Fibroblast of gingiva (primary cell): ENCODE data around the gene ADAMTS2.
A peak's percentile ranks its signal among the peaks of the same experiment; 100 is the strongest.

ENCODE experiments used
- DNase-seq: peaks from one replicate; pipeline ENCODE4 v3.0.0-alpha.2; 2011; ENCODE audit warnings: low read depth

ADAMTS2 gene

GRCh38 chr5:179254638-179255271 lies 90.5 kb downstream of the ADAMTS2 start:
- DNase-seq = no peak

DNA sequence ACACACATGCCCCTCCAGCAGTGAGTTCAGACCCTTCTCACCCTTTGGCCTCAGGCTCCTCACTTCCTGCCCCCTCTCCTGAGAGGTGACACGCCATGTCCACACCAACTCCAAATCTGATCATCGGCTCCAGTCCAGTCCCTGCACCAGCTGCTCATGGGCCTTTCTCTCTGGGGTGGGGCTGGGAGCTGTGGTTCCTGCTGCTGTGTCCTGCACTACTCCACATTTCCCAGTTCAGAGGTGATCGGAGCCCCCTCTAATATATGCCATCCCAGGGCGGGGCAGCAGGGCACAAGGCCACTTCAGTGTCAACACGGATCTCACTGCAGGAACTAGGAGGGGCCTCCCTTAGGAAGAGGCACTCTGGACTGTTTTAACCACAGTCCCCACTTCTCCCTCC lies 91.5 kb downstream of the ADAMTS2 start:
- DNase-seq = no peak

DNA sequence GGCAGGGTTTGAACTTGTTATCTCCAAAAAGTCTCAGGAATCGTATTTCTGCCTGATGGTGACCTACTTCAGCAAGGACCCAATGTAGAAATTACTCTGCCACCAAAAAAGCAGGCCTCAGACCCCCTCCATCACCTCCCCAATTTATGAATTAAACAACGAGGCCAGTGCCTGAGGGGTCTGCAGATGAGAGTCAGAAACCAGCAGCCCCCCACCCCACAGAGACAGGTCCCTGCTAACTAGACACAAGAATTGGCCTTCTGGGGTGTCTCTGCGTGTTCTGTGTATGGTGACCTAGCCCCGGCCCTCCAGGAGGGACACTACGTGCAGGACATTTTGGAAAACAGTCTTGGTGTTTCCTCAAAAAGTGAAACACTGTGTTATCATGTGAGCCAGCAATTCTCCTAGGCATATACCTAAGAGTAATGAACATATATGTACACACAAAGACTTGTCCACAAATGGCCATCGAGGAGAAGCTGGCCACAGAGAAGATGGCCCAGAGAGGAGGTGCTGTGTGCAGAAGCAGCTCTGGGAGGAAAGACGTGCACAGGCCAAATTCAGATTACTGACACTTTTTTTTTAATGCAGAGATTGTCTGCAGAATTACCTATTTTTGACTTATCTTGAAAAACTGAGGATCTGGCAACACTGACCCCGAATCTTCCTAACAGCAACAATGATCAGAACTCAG lies 93.8 kb downstream of the ADAMTS2 start:
- DNase-seq = no peak

- no peak for DNase-seq
Observed at GRCh38 chr5:179250561-179251225, 94.6 kb downstream of the ADAMTS2 start.

DNA sequence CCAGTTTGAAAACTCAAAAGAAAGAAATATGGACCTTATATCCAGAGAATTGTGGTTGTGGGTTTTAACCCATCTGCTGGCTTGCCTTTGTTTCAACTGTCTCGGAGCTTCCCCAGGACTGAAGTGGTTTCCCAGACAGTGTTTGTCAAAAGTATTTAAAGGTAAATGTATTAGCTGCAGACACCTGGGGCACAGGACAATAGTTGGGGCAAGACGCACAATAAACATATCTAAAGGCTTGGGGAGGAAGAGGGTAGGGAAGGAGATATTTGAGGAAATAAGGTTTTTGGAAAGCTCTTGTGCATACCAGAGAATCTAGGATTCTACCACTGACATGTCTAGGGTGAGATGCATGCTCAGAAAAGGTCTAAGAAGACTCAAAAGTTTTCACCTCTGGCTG lies 99.0 kb downstream of the ADAMTS2 start:
- DNase-seq = no peak

DNA sequence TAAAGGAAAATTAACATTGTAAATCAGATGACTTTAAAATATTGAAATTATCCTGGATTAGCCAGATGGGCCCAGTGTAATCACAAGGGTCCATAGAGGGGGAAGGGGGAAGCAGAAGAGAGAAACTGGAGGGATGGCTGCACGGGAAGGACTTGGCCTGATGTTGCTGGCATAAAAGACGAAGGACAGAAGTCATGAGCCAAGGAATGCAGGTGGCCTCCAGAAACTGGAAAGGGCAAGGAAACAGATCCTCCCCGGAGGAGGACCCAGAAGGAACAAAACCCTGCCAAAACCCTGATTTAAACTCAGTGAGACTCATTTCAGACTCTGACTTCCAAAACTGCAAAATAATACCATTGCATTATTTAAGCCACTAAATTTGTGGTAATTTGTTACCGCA lies 100.2 kb downstream of the ADAMTS2 start:
- no peak for DNase-seq

- peak; percentile 21 for DNase-seq
Observed at GRCh38 chr5:179244044-179244443, 101.2 kb downstream of the ADAMTS2 start.

DNA sequence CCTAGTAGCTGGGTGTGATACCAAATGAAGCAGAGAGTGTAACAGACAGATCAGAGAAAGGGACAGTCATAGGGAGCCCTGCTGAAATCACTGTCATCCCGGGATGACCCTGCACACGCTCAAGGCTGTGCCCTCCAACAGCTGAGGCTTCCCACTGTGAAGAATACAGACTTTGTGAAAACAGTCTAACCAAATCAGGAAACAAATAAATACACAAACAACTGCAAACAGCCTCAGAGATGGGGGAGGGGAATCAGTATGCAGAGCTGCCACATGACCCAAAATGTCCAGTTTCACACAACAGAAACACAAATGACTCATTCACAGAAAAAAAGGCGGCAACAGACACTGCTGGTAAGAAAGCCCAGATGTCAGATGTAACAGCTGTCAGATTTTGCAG lies 101.9 kb downstream of the ADAMTS2 start:
- peak; percentile 63 for DNase-seq

GRCh38 chr5:179242676-179243075 lies 102.6 kb downstream of the ADAMTS2 start:
- no peak for DNase-seq

- no peak for DNase-seq
Observed at GRCh38 chr5:179241764-179242370, 103.4 kb downstream of the ADAMTS2 start.

GRCh38 chr5:179241175-179241574 lies 104.1 kb downstream of the ADAMTS2 start:
- DNase-seq = peak; percentile 40

- no peak for DNase-seq
Observed at GRCh38 chr5:179240561-179240960, 104.7 kb downstream of the ADAMTS2 start.

DNA sequence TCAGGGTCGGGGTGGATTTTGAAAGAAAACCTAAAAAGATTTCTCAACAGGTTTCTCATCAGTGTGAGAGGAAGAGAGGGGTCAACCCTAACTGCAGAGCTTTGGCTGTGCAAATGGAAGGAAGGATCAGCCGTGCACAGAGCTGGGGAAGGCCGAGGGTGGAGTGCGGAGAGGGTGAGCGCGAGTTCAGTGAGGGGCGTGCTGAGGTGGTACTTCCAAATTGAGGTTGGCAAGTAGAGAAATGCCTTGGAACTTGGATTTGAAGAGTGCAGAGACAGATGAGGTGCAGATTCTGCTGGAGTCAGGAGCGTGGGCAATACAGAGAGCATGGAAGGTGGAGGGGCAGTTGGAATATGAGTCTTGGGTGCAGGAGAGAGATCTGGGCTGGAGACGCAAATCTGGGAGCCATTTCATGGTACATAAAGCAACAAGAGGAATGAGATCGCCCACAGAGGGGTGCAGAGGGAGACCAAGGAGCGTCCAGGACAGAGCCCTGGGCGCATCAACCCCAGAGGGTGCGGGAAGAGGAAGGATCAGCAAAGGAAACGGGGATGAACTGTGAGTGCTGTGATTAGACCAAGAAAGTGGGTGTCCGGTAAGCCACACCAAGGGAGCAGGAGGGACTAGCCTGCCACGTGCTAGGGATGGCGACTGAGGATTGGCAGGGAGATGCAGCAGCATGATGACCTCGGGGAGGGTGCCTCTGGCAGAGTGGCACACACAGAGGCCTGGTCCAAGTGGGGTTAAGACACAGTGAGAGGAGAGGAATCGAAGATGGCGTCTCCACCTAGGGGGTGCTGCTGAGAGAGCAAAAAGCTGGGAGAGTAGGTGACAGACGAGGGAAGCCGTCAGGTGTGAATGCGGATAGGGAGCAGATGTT lies 105.8 kb downstream of the ADAMTS2 start:
- DNase-seq = no peak

- no peak for DNase-seq
Observed at GRCh38 chr5:179238628-179238970, 106.7 kb downstream of the ADAMTS2 start.

DNA sequence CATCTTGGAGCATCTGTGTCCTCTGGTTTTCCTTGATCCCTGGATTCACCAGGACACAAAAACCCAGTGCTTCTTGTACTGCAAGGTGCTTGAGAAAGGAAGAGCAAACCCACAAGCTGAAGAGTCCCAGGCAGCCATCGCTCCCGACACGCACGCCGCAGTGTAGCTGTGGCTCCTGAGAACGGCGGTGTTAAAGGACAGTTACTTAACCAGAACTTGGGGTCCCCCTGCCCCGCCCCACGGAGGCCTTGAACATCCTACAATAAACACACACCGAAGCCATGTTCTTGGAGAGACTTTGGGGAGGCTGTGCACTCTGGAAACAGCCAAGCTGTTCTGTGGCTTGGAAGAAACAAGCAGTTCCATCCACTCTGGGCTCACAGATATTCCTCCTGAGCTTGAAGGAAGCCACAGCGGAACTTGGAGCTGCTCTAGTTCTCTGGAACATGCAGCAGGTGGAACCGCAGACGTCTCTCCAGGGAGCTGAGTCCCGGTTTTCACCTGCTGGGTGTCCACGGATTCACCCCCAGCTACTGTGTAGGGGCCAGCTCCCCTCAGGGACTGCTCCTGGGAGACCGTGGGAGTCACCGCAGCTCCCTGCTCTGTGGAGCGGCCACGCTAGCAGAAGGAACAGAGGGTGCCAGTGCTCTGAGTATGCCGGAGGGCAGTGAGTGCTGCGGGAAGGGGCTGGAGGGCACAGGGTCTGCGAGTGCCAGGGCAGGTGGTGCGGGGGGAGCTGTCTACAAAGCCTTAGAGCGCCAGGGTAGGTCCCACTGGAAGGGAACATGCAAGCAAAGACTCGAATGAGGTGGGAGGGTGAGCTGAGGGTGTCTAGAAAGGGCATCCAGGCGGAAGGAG lies 107.3 kb downstream of the ADAMTS2 start:
- DNase-seq = no peak

GRCh38 chr5:179235416-179236400 lies 109.6 kb downstream of the ADAMTS2 start:
- DNase-seq = no peak

DNA sequence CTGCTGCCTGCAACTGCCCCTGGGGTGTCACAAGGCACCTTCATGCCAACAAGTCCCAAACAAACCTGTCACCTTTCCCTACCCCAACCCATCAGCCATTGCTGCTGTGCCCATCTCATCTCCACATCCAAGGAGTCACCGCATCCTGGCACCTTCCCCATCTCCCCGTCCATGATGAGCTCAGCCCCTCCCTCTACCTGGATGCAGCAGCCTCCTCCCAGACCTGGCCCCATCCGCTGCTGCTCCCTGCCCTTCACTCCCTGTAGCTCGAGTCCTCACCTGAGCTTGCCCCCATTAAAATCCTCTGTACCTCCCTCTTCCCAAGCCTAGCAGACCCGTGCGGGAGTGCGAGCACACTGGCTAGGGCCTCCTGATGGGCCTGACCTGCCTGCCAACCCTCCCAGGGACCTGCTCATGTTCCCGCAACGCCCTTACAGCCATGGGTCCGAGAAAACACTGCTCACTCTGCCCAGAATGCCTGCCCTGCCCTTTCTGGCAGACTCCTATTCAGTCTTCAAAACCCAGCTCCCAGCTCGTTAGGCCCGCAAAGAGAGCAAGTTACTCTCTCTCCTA lies 110.6 kb downstream of the ADAMTS2 start:
- DNase-seq = no peak

DNA sequence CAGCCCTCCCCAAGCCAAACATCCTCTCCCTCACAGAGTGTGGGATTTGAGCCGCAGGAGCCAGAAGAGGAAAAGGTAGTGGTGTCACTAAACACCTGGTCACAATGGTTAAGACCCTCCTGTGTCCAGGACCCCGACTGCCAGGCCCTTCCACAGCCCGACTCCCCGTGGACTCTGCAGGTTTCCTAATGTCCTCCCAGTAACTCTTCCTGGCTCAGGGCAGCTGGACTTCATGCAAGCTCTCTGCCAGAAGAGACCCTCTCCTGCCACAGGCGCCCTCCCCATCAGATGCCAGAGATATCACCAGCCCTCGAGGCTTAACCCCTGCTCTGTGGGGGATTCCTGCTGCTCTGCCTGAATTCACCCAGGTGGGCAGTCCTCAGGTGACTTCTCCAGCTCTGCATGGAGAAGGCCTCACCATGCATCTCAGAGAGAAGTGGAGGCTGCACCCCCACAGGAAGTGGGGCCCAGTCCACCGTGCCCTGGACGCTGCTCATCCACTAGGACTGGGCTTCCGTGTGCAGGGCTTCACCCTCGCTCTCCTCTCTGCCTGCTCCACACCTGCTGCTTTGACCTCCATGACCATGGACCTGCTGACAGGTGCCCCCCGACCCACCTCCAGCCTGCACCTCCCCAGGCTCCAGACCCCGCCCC lies 111.2 kb downstream of the ADAMTS2 start:
- no peak for DNase-seq
